Aorta (tissue), 5 donors: ENCODE results near the gene GRIK4. TPM values are rescaled to one million over a fixed set of nuclear protein-coding genes. Genes with fewer than 3 reads are reported as not detected.

ENCODE experiments used
- ATAC-seq: fragments of 200-7000 bp; cut with Tn5 transposase; one replicate; pipeline ENCODE4 v1.9.1; 2022; ENCODE audit warnings: moderate library complexity; ENCODE audit not compliant: low FRiP score
- DNase-seq, 2 donors: peaks; one replicate each; pipeline ENCODE4 v3.0.0-alpha.2; 2020
- H3K27ac ChIP-seq, 2 donors: one replicate each; pipeline ENCODE4 v1.5.1; 2013; ENCODE audit warnings: low read length in 2 of 2, mild to moderate bottlenecking in 2 of 2, moderate library complexity in 2 of 2, control low read depth in 1 of 2, inconsistent platforms in 1 of 2, low read depth in 1 of 2
- H3K27me3 ChIP-seq, 2 donors: one replicate each; pipeline ENCODE4 v1.6.1; 2013; ENCODE audit warnings: control low read depth in 1 of 2, low read length in 1 of 2, mild to moderate bottlenecking in 1 of 2, moderate library complexity in 1 of 2; ENCODE audit not compliant: insufficient read depth in 2 of 2, control insufficient read depth in 1 of 2
- H3K36me3 ChIP-seq, 2 donors: one replicate each; pipeline ENCODE4 v1.6.1; 2013; ENCODE audit warnings: control low read depth in 1 of 2, low read length in 1 of 2, mild to moderate bottlenecking in 1 of 2; ENCODE audit not compliant: insufficient read depth in 2 of 2, control insufficient read depth in 1 of 2
- H3K4me1 ChIP-seq, 2 donors: one replicate each; pipeline ENCODE4 v1.6.1; 2013; ENCODE audit warnings: low read length in 2 of 2, control low read depth in 1 of 2, mild to moderate bottlenecking in 1 of 2, moderate library complexity in 1 of 2; ENCODE audit not compliant: insufficient read depth in 2 of 2, control insufficient read depth in 1 of 2
- H3K4me3 ChIP-seq, 2 donors: one replicate each; pipeline ENCODE4 v1.5.1; 2013; ENCODE audit warnings: low read length in 2 of 2, control low read depth in 1 of 2, mild to moderate bottlenecking in 1 of 2
- H3K9me3 ChIP-seq: one replicate; pipeline ENCODE4 v1.6.1; 2013; ENCODE audit warnings: mild to moderate bottlenecking, low read length; ENCODE audit not compliant: control insufficient read depth
- WGBS, 2 donors: extraction: QIAGEN DNeasy Blood & Tissue Kit; methylation state at CpG; one replicate each; pipeline ENCODE4 v1.1.7; 2013; 5-methylcytosine and 5-hydroxymethylcytosine counted together
- intact Hi-C, 2 donors: fragments of 100-400 bp; cut with DNase I; formaldehyde crosslinking; loops; one replicate each; pipeline versions ENCODE4 v1.14.2 to v1.15.0; 2022
- polyA plus RNA-seq, 2 donors: library from polyadenylated mRNA; stranded (reverse); fragments of 200-250 nt; gene quantifications; one replicate each; pipeline ENCODE4 v1.2.3, GENCODE V29; 2013
- total RNA-seq, 2 donors: library from RNA; stranded (reverse); fragmentation: NEBNext Ultra II Directional; extraction: Animal tissue kit (Norgen Biotek cat#: 25700); gene quantifications; one replicate each; pipeline ENCODE4 v1.2.1, GENCODE V29; 2021
- donor health status: healthy with polysubstance abuse.
- donor health status: Bipolar disorder and iron deficiency.
- donor health status: DM: no; HTN: no; CAD: no.
- donor health status: DM: no; HTN: no; CAD: no.
- donor health status: DM: yes; HTN: yes; CAD: no.

The GRIK4 gene
- total and polyA plus RNA-seq, 4 donors, result not detected

GRCh38 chr11:120937501-120937900, 426.0 kb downstream of the GRIK4 start:
- H3K27ac ChIP-seq, result no peak overlapping the region
- H3K4me3 ChIP-seq, result no peak overlapping the region
- whole genome bisulfite sequencing, 2 donors, result 20 to 21% methylated on average over 5 of the region's 5 CpGs
- no peaks in the 10 kb centered on the region for H3K4me1 ChIP-seq
- no peaks in the 10 kb centered on the region for H3K36me3 ChIP-seq
- no peak for ATAC-seq
- no peaks in the 10 kb centered on the region for H3K9me3 ChIP-seq
- DNase-seq, result no peak
- intact Hi-C loops, result no loop called here
- no peaks in the 10 kb centered on the region for H3K27me3 ChIP-seq

- intact Hi-C loops, result no loop called here
- no peaks in the 10 kb centered on the region for H3K27me3 ChIP-seq
- WGBS, 2 donors, result 53 to 58% methylated on average over 4 of the region's 4 CpGs
Observed at GRCh38 chr11:120938260-120938659, 426.7 kb downstream of the GRIK4 start.

GRCh38 chr11:120940160-120940848, 428.8 kb downstream of the GRIK4 start:
- no peaks in the 10 kb centered on the region for H3K36me3 ChIP-seq
- H3K27me3 ChIP-seq, result peaks cover 0 to 4% of the 10 kb centered on the region in 2 donors
- no peak for ATAC-seq
- peaks cover 4% of the 10 kb centered on the region for H3K9me3 ChIP-seq
- no peak overlapping the region for H3K4me3 ChIP-seq
- intact Hi-C loops, result no loop called here
- H3K27ac ChIP-seq, result no peak overlapping the region
- no peak for DNase-seq
- no peaks in the 10 kb centered on the region for H3K4me1 ChIP-seq
- 85 to 89% methylated on average over 10 of the region's 10 CpGs for WGBS, 2 donors

More at GRCh38 chr11:120938260-120938659, 426.7 kb downstream of the GRIK4 start:
- Histone ChIP-seq H3K4me3 (no peak overlapping the region), H3K36me3 (no peaks in the 10 kb centered on the region), H3K9me3 (no peaks in the 10 kb centered on the region), H3K27ac (no peak overlapping the region), H3K4me1 (no peaks in the 10 kb centered on the region)
- ATAC-seq, result no peak
- DNase-seq, result no peak

- WGBS, 2 donors, result 82 to 89% methylated on average over 4 of the region's 4 CpGs
- Histone ChIP-seq H3K27me3 (peaks cover 0 to 6% of the 10 kb centered on the region in 2 donors), H3K27ac (no peak overlapping the region), H3K4me3 (no peak overlapping the region), H3K36me3 (no peaks in the 10 kb centered on the region), H3K9me3 (peaks cover 6% of the 10 kb centered on the region), H3K4me1 (no peaks in the 10 kb centered on the region)
- no peak for ATAC-seq
- intact Hi-C loops, result no loop called here
- DNase-seq, result no peak
Observed at GRCh38 chr11:120941000-120941399, 429.5 kb downstream of the GRIK4 start.

- Histone ChIP-seq H3K36me3 (no peaks in the 10 kb centered on the region), H3K4me1 (no peaks in the 10 kb centered on the region), H3K27me3 (peaks cover 0 to 6% of the 10 kb centered on the region in 2 donors), H3K4me3 (no peak overlapping the region), H3K27ac (no peak overlapping the region), H3K9me3 (peaks cover 6% of the 10 kb centered on the region)
- DNase-seq, result no peak
- 87 to 93% methylated on average over 2 of the region's 2 CpGs for WGBS, 2 donors
- ATAC-seq, result no peak
- intact Hi-C loops, result no loop called here
Observed at GRCh38 chr11:120942701-120943100, 431.2 kb downstream of the GRIK4 start.

GRCh38 chr11:120945042-120945441, 433.5 kb downstream of the GRIK4 start:
- Histone ChIP-seq H3K4me1 (no peaks in the 10 kb centered on the region), H3K27ac (no peak overlapping the region), H3K4me3 (no peak overlapping the region), H3K9me3 (peaks cover 6% of the 10 kb centered on the region), H3K36me3 (no peaks in the 10 kb centered on the region), H3K27me3 (peaks cover 0 to 7% of the 10 kb centered on the region in 2 donors)
- 81 to 82% methylated on average over 5 of the region's 5 CpGs for WGBS, 2 donors
- DNase-seq (no peak), ATAC-seq (no peak)
- intact Hi-C loops, result no loop called here

- Histone ChIP-seq H3K4me1 (no peaks in the 10 kb centered on the region), H3K27ac (no peak overlapping the region), H3K4me3 (no peak overlapping the region), H3K36me3 (no peaks in the 10 kb centered on the region), H3K27me3 (peaks cover 0 to 1% of the 10 kb centered on the region in 2 donors), H3K9me3 (no peaks in the 10 kb centered on the region)
- intact Hi-C loops, result loop anchor here (5.0 to 10.0 kb wide), 4 partner anchors 266 to 706 kb away; partner anchors contain the start of gene POU2F3 (in 1 of the 2)
- DNase-seq (no peak), ATAC-seq (no peak)
- WGBS, 2 donors, result 72 to 80% methylated on average over 6 of the region's 6 CpGs
Observed at GRCh38 chr11:120950880-120951279, 439.3 kb downstream of the GRIK4 start.

- Histone ChIP-seq H3K4me3 (no peak overlapping the region), H3K9me3 (no peaks in the 10 kb centered on the region), H3K27ac (no peak overlapping the region), H3K36me3 (no peaks in the 10 kb centered on the region), H3K27me3 (peaks cover 0 to 1% of the 10 kb centered on the region in 2 donors), H3K4me1 (no peaks in the 10 kb centered on the region)
- WGBS, 2 donors, result 22 to 27% methylated on average over 20 of the region's 20 CpGs
- intact Hi-C loops, result loop anchor here (1.0 to 10.0 kb wide), 5 partner anchors 268 to 708 kb away; partner anchors contain the start of genes GRIK4 (in 1 of the 2) and POU2F3 (in 1 of the 2)
- ATAC-seq (peak; percentile 83), DNase-seq (peak; percentile 78 to 89)
Observed at GRCh38 chr11:120952461-120953434, 441.2 kb downstream of the GRIK4 start.
